H1 (cell line): ENCODE measurements around the gene CAPN3. TPM values are rescaled to one million over a fixed set of nuclear protein-coding genes. Genes with fewer than 3 reads are reported as not detected.

Experiments
- CTCF ChIA-PET: fragments of 300-600 bp; sonication (Branson Sonifier 250); formaldehyde crosslinking; loops from one replicate; lab custom pipeline; 2021; ENCODE audit not compliant: partially characterized antibody; lab: Charles Lee
- POLR2A ChIA-PET: fragments of 300-600 bp; sonication (Branson Sonifier 250); formaldehyde crosslinking; loops from one replicate; lab custom pipeline; 2021; ENCODE audit warnings: inconsistent platforms; ENCODE audit not compliant: partially characterized antibody; lab: Charles Lee
- DNase-seq, 2 experiments: peaks; one replicate each; pipeline versions ENCODE4 v3.0.0 to v3.0.0-alpha.2; 2010 to 2022; ENCODE audit warnings: low spot score in 2 of 2, low read depth in 1 of 2, mixed read lengths in 1 of 2
- FAIRE-seq: peaks from 2 replicates; lab custom pipeline; 2011; peaks lifted over from hg19 to GRCh38; lab: Jason Lieb, UNC
- H2AFZ ChIP-seq: 2 replicates; pipeline ENCODE4 v1.8.1; 2012; ENCODE audit warnings: low read length, inconsistent platforms
- H2AK5ac ChIP-seq: 2 replicates; pipeline ENCODE4 v1.6.1; 2013; ENCODE audit warnings: low read depth, low read length
- H2BK120ac ChIP-seq: replicated peaks from 2 replicates; pipeline ENCODE3; 2013; ENCODE audit warnings: low read depth, low read length, inconsistent platforms
- H2BK12ac ChIP-seq: 2 replicates; pipeline ENCODE4 v1.6.1; 2013; ENCODE audit warnings: low read depth, low read length
- H2BK15ac ChIP-seq: 2 replicates; pipeline ENCODE4 v1.6.1; 2013; ENCODE audit warnings: low read length
- H2BK20ac ChIP-seq: 2 replicates; pipeline ENCODE4 v1.6.1; 2013; ENCODE audit warnings: low read length
- H2BK5ac ChIP-seq: 2 replicates; pipeline ENCODE4 v1.6.1; 2013; ENCODE audit warnings: low read depth, low read length
- H3K14ac ChIP-seq: 2 replicates; pipeline ENCODE4 v1.6.1; 2013; ENCODE audit warnings: inconsistent platforms; ENCODE audit not compliant: insufficient read length
- H3K18ac ChIP-seq: 2 replicates; pipeline ENCODE4 v1.6.1; 2013; ENCODE audit warnings: low read length; ENCODE audit errors: extremely low read depth
- H3K23ac ChIP-seq: 2 replicates; pipeline ENCODE4 v1.6.1; 2013; ENCODE audit warnings: inconsistent platforms; ENCODE audit not compliant: insufficient read length
- H3K23me2 ChIP-seq: 2 replicates; pipeline ENCODE4 v1.6.1; 2013; ENCODE audit warnings: low read depth, low read length
- H3K27ac ChIP-seq: 2 replicates; pipeline ENCODE4 v1.6.1; 2011; ENCODE audit warnings: low read depth, low read length, inconsistent platforms
- H3K27me3 ChIP-seq, 4 experiments: replicated peaks in 1 of 4; 1 replicate in 1 of 4; 2 replicates in 3 of 4; pipeline versions ENCODE4 v1.6.1 to v1.8.1; 2011 to 2013; ENCODE audit warnings: low read length in 3 of 4, mild to moderate bottlenecking in 3 of 4, inconsistent platforms in 2 of 4, mixed read lengths in 2 of 4, moderate library complexity in 1 of 4; ENCODE audit not compliant: control insufficient read depth in 3 of 4, insufficient read depth in 3 of 4; ENCODE audit errors: extremely low read depth in 1 of 4
- H3K36me3 ChIP-seq, 4 experiments: 2 replicates each; pipeline versions ENCODE4 v1.6.1 to v1.8.1; 2011 to 2013; ENCODE audit warnings: mild to moderate bottlenecking in 4 of 4, low read length in 3 of 4, moderate library complexity in 2 of 4, control low read depth in 1 of 4, inconsistent platforms in 1 of 4; ENCODE audit not compliant: insufficient read depth in 4 of 4, control insufficient read depth in 2 of 4
- H3K4ac ChIP-seq: replicated peaks from 2 replicates; pipeline ENCODE3; 2013; ENCODE audit warnings: low read length, low read depth, mixed read lengths, inconsistent platforms; ENCODE audit not compliant: insufficient read length
- H3K4me1 ChIP-seq, 4 experiments: replicated peaks in 1 of 4; 1 replicate in 1 of 4; 2 replicates in 3 of 4; pipeline versions ENCODE4 v1.6.1 to v1.8.1; 2011 to 2013; ENCODE audit warnings: low read length in 3 of 4, inconsistent platforms in 2 of 4, mixed read lengths in 1 of 4; ENCODE audit not compliant: insufficient read depth in 4 of 4, control insufficient read depth in 3 of 4
- H3K4me2 ChIP-seq, 2 experiments: 2 replicates each; pipeline versions ENCODE4 v1.6.1 to v1.8.1; 2011 to 2013; ENCODE audit warnings: low read depth in 2 of 2, low read length in 2 of 2, control low read depth in 1 of 2, inconsistent platforms in 1 of 2, mild to moderate bottlenecking in 1 of 2; ENCODE audit not compliant: insufficient read depth in 1 of 2
- H3K4me3 ChIP-seq, 4 experiments: fragments of 200-600, 300-600 bp in 1 of 4; sonication (generic), shearing (Covaris generic), sonication (Bioruptor Twin) in 1 of 4; 2 replicates each; pipeline versions ENCODE4 v1.5.1 to v1.8.1; 2011 to 2016; ENCODE audit warnings: low read length in 4 of 4, low read depth in 3 of 4, control low read depth in 2 of 4, inconsistent platforms in 2 of 4, mild to moderate bottlenecking in 2 of 4, mixed read lengths in 1 of 4, moderate library complexity in 1 of 4; ENCODE audit not compliant: insufficient read depth in 2 of 4; ENCODE audit errors: extremely low read depth in 1 of 4
- H3K56ac ChIP-seq: replicated peaks from 2 replicates; pipeline ENCODE3; 2013; ENCODE audit warnings: low read depth, mild to moderate bottlenecking, mixed read lengths, low read length, inconsistent platforms; ENCODE audit not compliant: insufficient read length
- H3K79me1 ChIP-seq: 2 replicates; pipeline ENCODE4 v1.6.1; 2013; ENCODE audit warnings: low read depth, low read length, control low read depth
- H3K79me2 ChIP-seq, 2 experiments: 2 replicates each; pipeline versions ENCODE4 v1.6.1 to v1.8.1; 2012 to 2013; ENCODE audit warnings: low read length in 2 of 2, mild to moderate bottlenecking in 2 of 2, inconsistent platforms in 1 of 2; ENCODE audit not compliant: insufficient read depth in 2 of 2, control insufficient read depth in 1 of 2
- H3K9ac ChIP-seq, 4 experiments: replicated peaks in 1 of 4; 1 replicate in 1 of 4; 2 replicates in 3 of 4; pipeline versions ENCODE4 v1.6.1 to v1.8.1; 2011 to 2013; ENCODE audit warnings: low read depth in 3 of 4, low read length in 3 of 4, control low read depth in 2 of 4, mild to moderate bottlenecking in 2 of 4, moderate library complexity in 2 of 4, inconsistent platforms in 1 of 4; ENCODE audit errors: extremely low read depth in 1 of 4
- H3K9me3 ChIP-seq, 2 experiments: 2 replicates each; pipeline versions ENCODE4 v1.6.1 to v1.8.1; 2012 to 2013; ENCODE audit warnings: mild to moderate bottlenecking in 2 of 2, moderate library complexity in 2 of 2, control low read depth in 1 of 2, inconsistent platforms in 1 of 2, low read depth in 1 of 2, low read length in 1 of 2, mixed read lengths in 1 of 2; ENCODE audit not compliant: insufficient read depth in 2 of 2
- H4K20me1 ChIP-seq, 2 experiments: replicated peaks in 1 of 2; 2 replicates each; pipeline versions ENCODE3 to v1.8.1; 2011 to 2013; ENCODE audit warnings: inconsistent platforms in 2 of 2, low read length in 2 of 2, mild to moderate bottlenecking in 1 of 2; ENCODE audit not compliant: insufficient read depth in 2 of 2, control insufficient read depth in 1 of 2
- H4K5ac ChIP-seq: 2 replicates; pipeline ENCODE4 v1.6.1; 2013; ENCODE audit warnings: low read length, low read depth, mixed read lengths, inconsistent platforms; ENCODE audit not compliant: insufficient read length
- H4K8ac ChIP-seq: 2 replicates; pipeline ENCODE4 v1.8.0; 2013; ENCODE audit warnings: mild to moderate bottlenecking, moderate library complexity, low read length, inconsistent platforms; ENCODE audit not compliant: insufficient read depth; ENCODE audit errors: extremely low read depth
- H4K91ac ChIP-seq: replicated peaks from 2 replicates; pipeline ENCODE3; 2013; ENCODE audit warnings: low read length, mixed read lengths, inconsistent platforms; ENCODE audit not compliant: insufficient read length
- BCL11A ChIP-seq, 2 experiments: IDR thresholded peaks; one replicate each; pipeline ENCODE4 v1.6.1; 2011; ENCODE audit warnings: low read depth in 2 of 2, low read length in 2 of 2, mild to moderate bottlenecking in 2 of 2
- CREB1 ChIP-seq: IDR thresholded peaks from 2 replicates; pipeline ENCODE4 v1.6.1; 2012; ENCODE audit warnings: inconsistent platforms
- E2F6 ChIP-seq: IDR thresholded peaks from 2 replicates; pipeline ENCODE4 v1.6.1; 2012; ENCODE audit warnings: inconsistent platforms
- EZH2 ChIP-seq: fragments of 200-600 bp; sonication (generic); IDR thresholded peaks from 2 replicates; pipeline ENCODE4 v1.7.1; 2012; ENCODE audit warnings: low read depth, mild to moderate bottlenecking, moderate library complexity, low read length, inconsistent platforms; ENCODE audit not compliant: severe bottlenecking
- HDAC6 ChIP-seq: IDR thresholded peaks from one replicate; pipeline ENCODE4 v1.7.1; 2012; ENCODE audit warnings: low read depth, mild to moderate bottlenecking, inconsistent platforms, low read length, moderate library complexity
- PHF8 ChIP-seq: fragments of 200-600 bp; sonication (generic); conservative IDR thresholded peaks from 2 replicates; pipeline ENCODE4 v1.7.1; 2012; ENCODE audit warnings: low read depth, mild to moderate bottlenecking, inconsistent platforms, low read length, moderate library complexity
- RNF2 ChIP-seq: fragments of 200-900, 300-1000 bp; sonication (generic); IDR thresholded peaks from 2 replicates; pipeline ENCODE4 v1.7.1; 2016; ENCODE audit warnings: borderline replicate concordance, low read depth, mild to moderate bottlenecking, antibody characterized with exemption, low read length; ENCODE audit not compliant: poor library complexity, severe bottlenecking; ENCODE audit errors: missing control alignments
- SAP30 ChIP-seq: fragments of 300-600 bp; sonication (generic); IDR thresholded peaks from 2 replicates; pipeline ENCODE4 v1.7.1; 2012; ENCODE audit warnings: low read length, moderate library complexity, mild to moderate bottlenecking, inconsistent platforms; ENCODE audit not compliant: insufficient read depth, insufficient replicate concordance
- TAF1 ChIP-seq: IDR thresholded peaks from 2 replicates; pipeline ENCODE4 v1.6.1; 2011; ENCODE audit warnings: mild to moderate bottlenecking, low read depth, low read length
- WGBS, 2 experiments: shearing (Covaris generic) in 1 of 2; methylation state at CpG; one replicate each; pipeline versions ENCODE4 v1.1.6 to v1.1.7; 2013 to 2015; ENCODE audit warnings: low lambda C conversion rate in 2 of 2, mixed read lengths in 2 of 2, inconsistent platforms in 1 of 2, low coverage in 1 of 2, missing lambda C conversion rate in 1 of 2; ENCODE audit not compliant: insufficient replicate concordance in 2 of 2, insufficient coverage in 1 of 2, insufficient read length in 1 of 2; ENCODE audit errors: extremely low coverage in 1 of 2, missing lambda C conversion rate in 1 of 2; 5-methylcytosine and 5-hydroxymethylcytosine counted together
- polyA plus RNA-seq, 7 experiments: library from polyadenylated mRNA; depleted of rRNA in 3 of 7; stranded (reverse) in 5 of 7; unstranded in 2 of 7; fragments of >200 nt in 5 of 7; fragments of 200-250 nt in 2 of 7; gene quantifications; 1 replicate in 5 of 7; 2 replicates in 1 of 7; 4 replicates in 1 of 7; pipeline versions ENCODE4 v1.2.1 to v1.2.3, GENCODE V29; 2011 to 2013; ENCODE audit warnings: missing spikeins in 2 of 7, mixed read lengths in 2 of 7
- total RNA-seq: library from RNA; stranded (reverse); fragmentation: NEBNext Ultra II Directional; extraction: Animal tissue kit (Norgen Biotek cat#: 25700); gene quantifications from 2 replicates; pipeline ENCODE4 v1.2.1, GENCODE V29; 2021

CAPN3 gene
- total and polyA plus RNA-seq, 2 of the 8 experiments (the other 6 are each of a cell fraction or from before 2014, with no cell fraction given), result 0.80 to 2.1 TPM

GRCh38 chr15:42427429-42428223, 68.3 kb downstream of the CAPN3 start:
- Histone ChIP-seq H3K36me3 (peaks cover 0 to 55% (median 22%) of the 10 kb centered on the region in 4 experiments), H4K8ac (no peak overlapping the region), H3K79me2 (no peaks in the 10 kb centered on the region), H3K4me3 (no peak overlapping the region), H3K18ac (no peak overlapping the region), H3K27me3 (no peaks in the 10 kb centered on the region), H3K79me1 (no peaks in the 10 kb centered on the region), H4K91ac (no peak overlapping the region), H2AFZ (no peak overlapping the region), H3K27ac (no peak overlapping the region), H2BK12ac (no peak overlapping the region), H2BK20ac (no peak overlapping the region), H3K4me1 (no peaks in the 10 kb centered on the region), H3K9me3 (no peaks in the 10 kb centered on the region), H3K23ac (no peak overlapping the region), H3K14ac (no peak overlapping the region), H3K4me2 (no peak overlapping the region), H2BK5ac (no peak overlapping the region), H2BK120ac (no peak overlapping the region), H2BK15ac (no peak overlapping the region), H3K9ac (no peak overlapping the region), H3K23me2 (no peaks in the 10 kb centered on the region), H4K5ac (no peak overlapping the region), H4K20me1 (peaks cover 0 to 1% of the 10 kb centered on the region in 2 experiments), H3K4ac (no peak overlapping the region), H3K56ac (no peak overlapping the region), H2AK5ac (no peak overlapping the region)
- TF ChIP-seq HDAC6, result no peak
- no peak for TF ChIP-seq SAP30
- no peak for TF ChIP-seq CREB1
- no peak for TF ChIP-seq BCL11A (IDR thresholded peaks at IDR 0.05; ENCODE audit: low read depth in 2 of 2, low read length in 2 of 2)
- TF ChIP-seq E2F6, result no peak
- no peak for TF ChIP-seq PHF8
- no peak for TF ChIP-seq RNF2
- no peak for TF ChIP-seq EZH2
- TF ChIP-seq TAF1, result no peak
- 92% methylated on average over 7 of the region's 7 CpGs; no CpG with 5 or more reads in 1 of the 2 experiments for WGBS, 2 experiments
- ChIA-PET CTCF (interaction anchor here (1.2 kb wide), 1 partner anchor 15 kb away, joined by 4 read pairs; no protein-coding TSS in a partner anchor), POLR2A (interaction anchor here (0.6 to 1.0 kb wide), 2 partner anchors 12 to 29 kb away, joined by 3 read pairs; no protein-coding TSS in a partner anchor)
- no peak for FAIRE-seq
- no peak for DNase-seq
